ENCODE data around the gene EXOC6B.

EXOC6B gene

DNA sequence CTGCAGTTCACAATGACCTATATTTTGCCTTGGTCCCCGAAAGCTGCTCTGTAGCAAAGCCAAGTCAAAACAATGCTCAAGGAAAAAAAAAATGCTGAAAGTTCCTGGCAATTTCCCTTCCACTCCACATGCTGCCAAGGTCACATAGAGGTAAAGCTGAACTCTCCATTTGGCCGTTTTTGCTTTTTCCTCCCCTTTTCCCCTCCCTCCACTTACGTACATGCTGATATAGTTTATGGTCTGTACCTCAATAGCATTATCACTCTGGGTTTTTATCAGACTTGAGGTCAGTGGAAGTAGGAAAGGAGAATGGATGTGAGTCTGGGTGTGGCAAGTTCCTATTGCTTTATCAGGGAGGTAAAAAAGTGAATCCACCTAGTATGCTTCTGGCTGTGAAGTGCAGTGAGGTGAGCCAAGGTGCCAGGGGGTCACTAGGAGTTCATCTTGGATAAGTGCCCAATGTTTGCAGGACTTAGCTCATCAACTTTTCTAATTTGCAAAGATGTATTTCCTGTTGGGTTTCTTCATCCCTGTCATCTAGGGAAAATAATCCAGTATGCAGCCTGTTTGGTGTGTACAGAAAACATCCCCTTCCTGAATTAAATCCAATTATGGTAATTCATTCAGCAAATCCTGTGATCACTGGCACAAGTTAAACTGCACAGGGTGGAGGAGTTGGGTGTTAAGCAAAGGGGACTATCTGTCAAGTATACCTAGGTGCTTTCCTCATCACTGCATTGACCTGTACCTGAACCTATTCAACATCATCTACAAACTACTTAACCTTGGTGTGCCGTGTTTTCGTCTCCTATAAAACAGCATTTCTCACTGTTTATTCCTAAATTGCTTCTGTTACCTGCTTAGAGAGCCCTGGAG lies 553.8 kb downstream of the EXOC6B start:
- no peak for DNase-seq (ENCODE audit: low read depth)
- H3K4me3 ChIP-seq (ENCODE audit: low read depth, low read length), result no peak overlapping the region

DNA sequence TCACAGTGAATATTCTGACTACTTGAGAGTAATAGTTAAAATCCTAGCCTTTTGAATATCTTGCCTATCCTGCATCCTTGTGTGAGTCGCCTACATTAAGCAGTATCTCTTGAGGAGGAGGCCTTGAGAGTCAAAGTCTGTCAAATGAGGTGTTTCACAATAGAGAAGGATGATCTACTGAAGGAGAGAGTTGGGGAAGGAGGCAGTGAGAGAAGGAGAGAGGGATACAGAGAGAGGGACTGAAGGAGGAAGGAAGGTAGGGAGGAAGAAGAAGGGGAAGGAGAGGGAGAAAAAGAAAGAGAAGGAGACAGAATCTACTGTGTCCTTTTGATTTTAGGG lies 554.6 kb downstream of the EXOC6B start:
- no peak for DNase-seq (ENCODE audit: low read depth)
- H3K4me3 ChIP-seq (ENCODE audit: low read depth, low read length), result no peak overlapping the region

DNA sequence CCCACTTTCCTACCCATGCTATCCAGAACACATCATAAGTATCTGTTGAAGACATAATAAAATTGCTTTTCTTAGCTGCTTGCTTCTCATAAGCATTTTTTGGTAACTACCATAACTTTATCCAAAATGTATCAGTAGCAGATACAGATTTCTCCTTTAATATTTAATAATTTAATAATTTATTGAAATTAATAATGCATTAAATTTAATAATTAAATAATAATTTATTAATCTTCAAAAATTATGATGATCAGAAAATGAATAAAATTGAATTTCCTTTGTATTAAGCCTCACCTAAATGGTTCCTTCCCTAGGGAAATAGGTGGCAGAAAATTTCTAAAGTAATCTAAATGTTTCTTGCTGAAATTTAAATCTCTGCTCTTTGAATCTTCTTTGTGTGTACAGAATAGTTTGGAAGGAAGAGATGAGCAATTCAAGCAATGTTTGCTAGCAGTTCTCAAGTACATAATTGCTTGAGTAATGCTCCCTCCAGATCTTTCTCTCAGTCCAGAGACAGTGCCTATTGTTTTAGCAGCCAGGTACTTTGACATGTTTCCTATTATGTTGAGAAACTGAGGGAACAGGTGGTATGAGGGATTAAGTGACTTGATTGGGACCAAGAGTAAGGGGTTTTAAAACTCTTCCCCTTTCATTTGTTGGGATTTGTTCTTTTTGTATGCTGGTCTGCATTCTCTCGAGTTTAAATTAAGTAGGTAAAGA lies 555.1 kb downstream of the EXOC6B start:
- no peak overlapping the region for H3K4me3 ChIP-seq (ENCODE audit: low read depth, low read length)
- no peak for DNase-seq (ENCODE audit: low read depth)

DNA sequence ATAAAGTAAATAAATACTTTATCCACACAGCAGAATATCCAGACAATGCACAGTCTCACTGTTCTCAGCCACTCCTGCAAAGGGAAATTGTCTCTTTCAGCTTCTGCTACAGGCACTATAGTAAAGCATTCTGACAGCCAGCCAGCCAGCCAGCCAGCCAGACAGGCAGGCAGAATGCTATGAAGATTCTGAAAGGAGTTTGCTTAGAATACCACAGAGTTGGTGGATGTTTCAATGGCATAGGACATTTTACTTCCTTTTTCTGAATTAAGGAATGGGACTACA lies 562.1 kb downstream of the EXOC6B start:
- no peak for DNase-seq (ENCODE audit: low read depth)
- no peak overlapping the region for H3K4me3 ChIP-seq (ENCODE audit: low read depth, low read length)

DNA sequence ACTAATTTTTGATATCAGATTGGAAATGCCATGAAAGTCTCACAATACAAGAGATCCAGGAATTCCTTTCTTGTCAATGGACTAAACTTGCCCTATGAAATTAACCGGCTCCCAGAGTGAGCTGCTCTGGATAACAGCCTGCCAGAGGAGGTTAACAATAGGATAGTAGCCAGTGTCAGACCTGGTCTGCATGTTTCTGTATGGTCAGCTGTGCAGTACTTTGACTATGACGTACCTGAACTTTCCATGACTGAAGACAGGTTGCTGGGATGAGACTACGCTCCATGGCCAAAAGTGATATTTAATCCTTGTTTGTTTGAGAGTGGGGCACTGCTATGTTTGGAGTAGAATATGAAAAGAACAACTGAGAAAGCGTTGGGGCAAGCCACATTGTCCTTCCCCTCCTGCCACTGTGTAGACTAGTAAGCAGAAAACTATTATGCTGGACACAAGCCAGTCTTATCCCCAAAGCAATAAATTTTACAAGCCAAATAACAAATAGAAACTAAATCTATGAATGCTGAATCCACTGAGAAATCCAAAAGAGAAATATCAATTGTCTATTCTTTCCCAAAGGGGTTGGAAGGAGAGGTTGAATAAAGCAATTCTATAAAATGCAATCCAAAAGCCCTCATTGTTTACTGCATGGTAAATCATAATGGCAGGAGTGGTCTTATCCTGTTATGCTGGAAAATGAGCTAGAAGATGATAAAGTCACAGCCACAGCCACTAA lies 562.6 kb downstream of the EXOC6B start:
- no peak for DNase-seq (ENCODE audit: low read depth)
- no peak overlapping the region for H3K4me3 ChIP-seq (ENCODE audit: low read depth, low read length)

DNA sequence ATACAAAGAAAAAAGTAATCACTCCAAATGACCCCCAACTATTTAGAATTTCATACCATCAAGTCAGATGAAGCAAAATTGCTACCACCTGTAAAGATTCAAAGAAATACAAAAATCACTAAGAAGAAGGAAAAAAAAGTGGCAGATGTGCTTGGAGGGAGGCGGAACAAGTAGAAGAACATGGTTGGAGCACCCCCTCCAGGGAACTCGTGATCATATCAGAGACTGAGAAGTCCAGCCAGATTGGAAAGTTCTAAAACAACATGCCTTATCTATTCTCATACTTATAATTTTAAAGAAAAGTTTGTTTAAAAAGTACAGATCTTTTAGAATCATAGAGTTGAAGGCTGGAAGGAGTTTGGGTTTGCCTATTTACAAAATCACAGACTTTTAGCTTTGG lies 564.8 kb downstream of the EXOC6B start:
- no peak overlapping the region for H3K4me3 ChIP-seq (ENCODE audit: low read depth, low read length)
- no peak for DNase-seq (ENCODE audit: low read depth)

DNA sequence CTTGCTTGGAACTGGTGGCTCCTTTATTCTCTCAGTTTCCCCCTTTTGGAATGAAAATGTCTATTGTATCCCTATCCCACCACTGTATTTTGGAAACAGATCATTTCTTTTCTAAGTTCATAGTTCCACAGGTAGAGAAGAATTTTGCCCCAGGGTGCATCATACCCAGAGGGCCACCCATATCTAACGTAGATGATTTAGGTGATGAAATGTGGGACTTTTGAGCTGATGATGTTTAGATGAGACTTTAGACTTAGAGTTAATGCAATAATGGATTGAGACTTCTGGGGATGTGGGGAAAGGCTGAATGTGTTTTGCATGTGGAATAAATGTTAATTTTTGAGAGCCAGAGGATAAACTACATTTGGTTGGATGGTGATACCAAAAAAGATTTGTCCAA lies 570.3 kb downstream of the EXOC6B start:
- no peak overlapping the region for H3K4me3 ChIP-seq (ENCODE audit: low read depth, low read length)
- DNase-seq (ENCODE audit: low read depth), result no peak

DNA sequence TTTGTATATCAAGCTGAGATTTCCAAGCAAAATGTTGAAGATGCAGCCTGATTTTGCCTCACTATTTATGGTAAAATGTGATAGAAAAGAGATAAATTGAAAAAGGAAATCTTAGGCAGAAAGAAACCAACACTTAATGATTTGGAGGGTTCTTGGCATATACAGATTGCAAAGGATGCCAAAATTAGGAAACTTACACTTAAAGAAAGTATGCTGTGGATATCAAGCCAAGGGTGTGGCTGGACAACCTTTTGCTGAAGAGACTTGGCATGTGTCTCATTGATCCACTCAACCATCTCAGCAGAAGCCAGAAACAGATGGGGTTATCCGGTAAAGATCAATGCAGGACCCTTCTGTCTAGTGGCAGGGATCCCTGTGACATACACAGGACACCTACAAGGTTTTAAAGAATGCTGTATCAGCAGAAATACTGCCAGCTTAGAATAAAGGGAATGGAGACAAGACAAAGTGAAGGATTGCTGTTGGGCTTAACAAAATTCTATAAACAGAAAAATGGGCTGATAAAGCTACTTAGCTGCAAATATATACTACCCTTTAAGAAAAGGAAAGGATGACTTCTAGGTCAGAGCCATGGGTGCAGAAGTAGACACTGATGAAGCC lies 570.9 kb downstream of the EXOC6B start:
- no peak for DNase-seq (ENCODE audit: low read depth)
- H3K4me3 ChIP-seq (ENCODE audit: low read depth, low read length), result no peak overlapping the region

DNA sequence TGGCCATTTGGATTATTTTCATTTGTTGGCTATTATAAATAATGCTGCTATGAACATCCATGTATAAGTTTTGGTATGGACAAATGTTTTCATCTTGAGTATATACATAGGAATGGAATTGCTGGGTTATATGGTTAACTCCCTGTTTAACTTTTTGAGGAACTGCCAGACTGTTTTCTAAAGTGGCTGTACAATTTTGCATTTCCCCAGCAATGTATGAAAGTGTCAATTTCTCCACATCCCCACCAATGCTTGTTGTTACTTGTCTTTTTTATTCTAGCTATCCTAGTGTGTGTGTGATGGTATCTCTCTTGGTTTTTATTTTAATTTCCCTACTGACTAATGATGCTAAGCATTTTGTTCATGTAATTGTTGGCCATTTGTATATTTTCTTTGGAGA lies 587.5 kb downstream of the EXOC6B start:
- no peak for DNase-seq (ENCODE audit: low read depth)
- H3K4me3 ChIP-seq (ENCODE audit: low read depth, low read length), result no peak overlapping the region

DNA sequence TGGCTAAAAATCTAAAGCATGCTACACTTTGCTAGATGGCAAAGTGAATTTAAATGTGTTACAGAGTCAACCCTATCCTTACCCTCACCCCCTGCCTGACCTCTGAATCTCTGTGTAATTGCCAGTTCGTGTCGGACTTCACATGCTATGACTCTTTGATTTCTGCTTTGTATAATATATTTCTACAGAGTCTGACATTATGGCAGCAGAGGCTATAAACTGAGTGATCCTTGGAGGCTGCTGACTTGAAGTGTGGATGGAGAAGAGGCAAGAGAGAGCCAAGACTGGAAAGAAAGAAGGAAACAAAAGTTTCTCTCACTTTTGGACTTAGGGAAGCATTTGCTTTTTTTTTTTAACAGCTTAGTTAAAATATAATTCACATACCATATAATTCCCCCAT lies 588.3 kb downstream of the EXOC6B start:
- no peak for DNase-seq (ENCODE audit: low read depth)
- no peak overlapping the region for H3K4me3 ChIP-seq (ENCODE audit: low read depth, low read length)

DNA sequence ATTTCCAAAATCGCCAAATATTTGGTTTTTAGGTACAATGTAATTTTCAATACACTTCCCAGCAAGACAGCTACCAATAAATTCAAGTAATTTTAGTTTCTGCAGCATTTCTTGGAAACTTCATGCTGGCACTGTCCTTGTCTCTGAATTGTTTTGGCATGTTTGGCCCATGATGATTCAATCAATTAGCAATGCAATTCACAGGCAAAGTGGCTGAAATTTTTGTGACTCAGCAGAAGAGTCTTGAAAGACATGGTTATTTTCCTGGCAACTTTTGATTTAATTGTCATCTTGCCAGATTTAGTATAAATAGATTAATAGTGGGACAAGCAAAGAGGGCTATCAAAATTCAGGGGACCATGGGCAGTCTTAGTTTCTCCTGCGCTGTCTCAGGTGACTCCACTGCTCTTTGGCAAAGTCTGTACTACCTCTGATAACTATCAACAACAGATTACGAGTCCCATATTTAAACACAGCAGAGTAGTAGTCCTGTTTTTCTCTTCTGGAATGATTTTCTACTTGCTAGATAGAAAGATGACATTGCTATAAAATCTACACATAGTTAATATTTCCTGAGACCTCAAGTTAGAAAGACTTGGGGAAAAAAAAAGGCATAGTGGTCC lies 589.3 kb downstream of the EXOC6B start:
- DNase-seq (ENCODE audit: low read depth), result peak; percentile 61
- H3K4me3 ChIP-seq (ENCODE audit: low read depth, low read length), result no peak overlapping the region

DNA sequence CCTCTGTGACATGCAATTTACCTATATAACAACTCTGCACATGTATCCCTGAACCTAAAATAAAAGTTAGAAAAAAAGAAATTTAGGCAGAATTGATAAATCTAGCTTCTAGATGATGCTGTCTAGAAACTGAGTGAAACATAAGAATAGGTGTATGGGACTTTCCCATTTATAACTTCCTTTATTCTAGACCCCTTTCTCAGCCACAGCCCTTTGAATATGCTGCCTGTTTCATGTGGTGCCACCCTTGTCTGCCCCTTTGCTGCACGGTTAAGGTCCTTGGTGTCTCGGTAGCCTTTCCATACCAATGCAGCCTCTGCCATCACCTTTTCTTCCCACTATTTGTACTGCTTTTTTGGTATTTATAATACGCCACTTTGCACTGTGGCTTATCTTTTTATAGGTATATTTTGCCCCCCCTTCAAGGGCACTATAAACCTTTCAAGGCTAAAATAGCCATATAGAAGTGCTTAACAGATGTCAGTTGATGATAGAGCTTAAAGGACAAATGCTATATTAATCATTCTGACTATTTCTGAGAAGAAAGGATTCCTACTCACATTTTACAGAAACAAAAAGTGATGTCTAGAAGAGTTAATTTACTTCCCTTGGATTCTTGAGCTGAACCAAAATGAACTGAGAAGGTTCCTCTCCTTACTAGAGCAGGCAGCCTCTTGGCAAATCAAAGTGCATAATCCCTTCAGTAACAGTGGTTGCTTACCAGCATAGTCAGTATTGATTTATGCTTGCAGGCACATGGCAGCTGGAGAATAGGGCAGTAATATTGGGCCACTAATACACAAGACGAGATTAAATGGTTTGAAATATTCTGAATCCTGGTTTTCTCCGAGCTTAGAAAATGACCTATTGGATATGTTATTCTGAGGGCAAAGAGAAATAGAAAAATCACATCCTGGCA lies 590.1 kb downstream of the EXOC6B start:
- no peak for DNase-seq (ENCODE audit: low read depth)
- H3K4me3 ChIP-seq (ENCODE audit: low read depth, low read length), result no peak overlapping the region

DNA sequence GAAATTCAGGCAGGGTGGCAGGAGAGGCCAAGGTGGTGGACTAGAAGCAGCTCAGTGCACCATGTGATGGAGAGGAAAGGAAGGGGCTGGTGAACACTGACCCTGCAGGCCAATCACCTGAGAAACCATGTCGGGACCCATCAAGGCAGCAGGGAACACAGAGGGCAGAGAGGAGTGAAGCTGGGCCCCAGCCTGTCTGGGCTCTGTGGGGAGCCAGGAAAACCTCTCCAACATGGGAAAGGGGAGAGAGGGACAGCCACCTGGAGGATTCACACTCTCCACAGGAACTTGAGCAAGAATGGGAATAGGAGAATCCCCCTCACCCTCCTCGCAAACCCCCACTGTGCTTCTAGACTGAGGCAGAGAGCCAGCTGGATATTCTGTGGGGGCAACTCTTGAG lies 592.6 kb downstream of the EXOC6B start:
- DNase-seq (ENCODE audit: low read depth), result no peak
- no peak overlapping the region for H3K4me3 ChIP-seq (ENCODE audit: low read depth, low read length)

DNA sequence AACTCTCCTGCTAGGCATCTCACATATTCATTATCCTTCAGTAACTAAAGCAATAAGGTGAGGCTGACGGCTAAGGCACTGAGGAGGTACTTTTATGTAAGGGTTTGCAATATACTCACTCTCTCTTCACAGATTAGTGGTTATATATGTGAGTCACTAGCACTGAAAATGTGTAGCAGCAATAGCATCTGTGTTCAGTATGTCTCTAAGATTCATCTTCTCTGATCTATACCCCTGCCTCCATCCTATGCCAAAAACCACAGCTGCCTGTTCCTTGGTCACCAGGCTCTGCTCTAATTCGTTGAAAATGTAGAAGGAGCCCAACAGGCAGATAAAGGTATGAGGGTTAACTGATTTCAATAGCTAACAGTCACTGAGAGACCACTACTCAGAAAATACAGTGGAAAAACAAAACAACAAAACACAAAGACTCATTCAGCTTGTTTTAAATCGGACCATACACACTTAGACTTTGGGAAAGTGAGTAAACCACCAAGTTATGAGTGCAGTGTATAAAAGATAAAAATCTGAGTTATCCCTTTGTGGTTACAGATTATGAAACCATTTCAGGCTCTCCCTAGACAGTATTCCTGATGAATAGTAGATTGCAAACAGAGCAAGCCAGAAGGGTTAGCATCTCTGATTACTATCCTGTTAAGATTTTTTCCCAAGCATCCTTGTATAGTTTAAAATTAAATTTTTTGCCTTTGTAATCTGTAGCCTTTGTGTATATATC lies 602.8 kb downstream of the EXOC6B start:
- no peak for DNase-seq (ENCODE audit: low read depth)
- H3K4me3 ChIP-seq (ENCODE audit: low read depth, low read length), result no peak overlapping the region

DNA sequence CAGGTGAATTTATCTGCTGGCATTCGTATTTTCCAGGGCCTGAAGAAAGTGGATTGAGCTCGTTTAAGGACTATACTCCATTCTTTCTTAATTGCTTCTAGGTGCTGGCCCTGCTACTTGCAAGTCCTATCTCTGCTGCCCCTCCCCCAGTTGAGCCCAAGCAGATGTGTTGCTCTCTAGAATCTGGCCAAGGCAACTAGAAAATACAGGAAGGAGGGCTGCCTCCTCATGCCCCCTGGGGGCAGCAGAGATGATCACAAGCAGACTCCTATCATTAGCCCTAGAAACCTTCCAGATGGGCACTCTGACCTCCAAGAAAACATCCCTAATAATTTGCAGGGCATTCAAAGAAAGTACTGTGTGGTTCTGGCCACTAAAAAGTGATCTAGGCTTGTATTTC lies 605.7 kb downstream of the EXOC6B start:
- no peak overlapping the region for H3K4me3 ChIP-seq (ENCODE audit: low read depth, low read length)
- no peak for DNase-seq (ENCODE audit: low read depth)

DNA sequence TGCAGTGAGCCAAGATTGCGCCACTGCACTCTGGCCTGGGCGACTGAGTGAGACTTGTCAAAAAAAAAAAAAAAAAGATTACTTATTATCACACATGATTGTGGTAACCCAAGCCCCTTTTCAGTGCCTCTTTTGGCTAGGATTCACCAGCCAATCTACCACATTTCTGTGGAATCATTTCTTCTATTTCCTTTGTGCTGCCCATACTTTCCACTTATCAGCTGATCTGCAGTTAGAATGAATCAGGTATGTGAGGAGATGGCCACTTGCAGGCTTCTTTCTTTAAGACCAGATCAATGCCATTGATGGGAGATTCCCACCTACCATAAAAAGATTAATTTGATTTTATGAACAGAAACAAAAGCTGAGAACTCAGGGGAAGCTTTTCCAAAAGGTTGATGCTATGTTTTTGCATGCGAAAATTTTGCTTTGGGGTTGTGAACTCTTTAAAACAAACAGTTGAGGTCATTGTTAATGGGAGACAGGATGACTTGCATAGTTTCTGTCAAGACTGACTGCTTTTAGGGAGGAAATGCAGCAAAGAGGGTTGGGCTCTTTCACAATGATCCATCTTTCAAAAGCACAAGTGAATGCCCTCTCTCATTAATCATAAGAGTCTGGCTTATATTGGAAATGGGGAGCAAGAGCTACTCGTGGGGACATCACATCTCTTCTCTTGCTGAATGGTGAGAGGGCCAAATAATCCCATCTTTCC lies 611.2 kb downstream of the EXOC6B start:
- DNase-seq (ENCODE audit: low read depth), result no peak
- H3K4me3 ChIP-seq (ENCODE audit: low read depth, low read length), result no peak overlapping the region

DNA sequence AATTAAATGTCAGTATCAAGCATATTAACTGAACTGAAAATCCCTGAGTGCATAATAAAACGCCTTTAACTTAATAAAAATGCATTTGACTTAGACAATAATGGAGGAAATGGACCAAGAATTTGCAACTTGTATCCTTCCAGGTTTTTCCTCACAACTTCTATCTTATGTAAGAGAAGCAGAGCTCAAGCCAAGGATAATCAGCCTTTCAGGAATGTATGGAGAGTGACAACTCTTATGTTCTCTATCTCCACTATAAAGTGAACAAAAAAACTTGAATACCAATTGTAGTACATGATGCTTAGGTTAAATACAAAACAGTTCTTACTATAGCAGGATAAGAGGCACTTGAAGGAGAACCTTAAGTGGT lies 613.4 kb downstream of the EXOC6B start:
- DNase-seq (ENCODE audit: low read depth), result no peak
- H3K4me3 ChIP-seq (ENCODE audit: low read depth, low read length), result no peak overlapping the region

All from skeletal muscle cell (primary cell).